GM19395 (cell line): ENCODE measurements around the gene PAH.

Experiments used
- ATAC-seq: cut with Tn5 transposase; IDR thresholded peaks from one replicate; pipeline ENCODE4 v1.9.1; 2021; ENCODE audit warnings: mild to moderate bottlenecking, moderate library complexity; ENCODE audit not compliant: unreplicated experiment

PAH gene

GRCh38 chr12:102917026-102917787, at the start of gene PAH:
TSS of gene PAH (minus strand) at chr12:102917244. CDS start at chr12:102917130, 114 bp downstream.
- ATAC-seq = peak; percentile 68

GRCh38 chr12:102966200-102966863, 49.3 kb upstream of the PAH start:
- ATAC-seq = no peak

- no peak for ATAC-seq
These were observed 48.5 kb upstream of the PAH start for GRCh38 chr12:102965281-102966155.

- ATAC-seq = no peak
These were observed 47.8 kb upstream of the PAH start for GRCh38 chr12:102964872-102965271.

GRCh38 chr12:102963796-102964195, 46.8 kb upstream of the PAH start:
- no peak for ATAC-seq

GRCh38 chr12:102962986-102963385, 45.9 kb upstream of the PAH start:
- no peak for ATAC-seq

GRCh38 chr12:102962532-102962931, 45.5 kb upstream of the PAH start:
- no peak for ATAC-seq

GRCh38 chr12:102961466-102961855, 44.4 kb upstream of the PAH start:
- no peak for ATAC-seq

- no peak for ATAC-seq
These were observed 43.9 kb upstream of the PAH start for GRCh38 chr12:102960766-102961465.

GRCh38 chr12:102959391-102959790, 42.3 kb upstream of the PAH start:
- no peak for ATAC-seq

GRCh38 chr12:102958830-102959176, 41.8 kb upstream of the PAH start:
- no peak for ATAC-seq

GRCh38 chr12:102958073-102958829, 41.2 kb upstream of the PAH start:
- ATAC-seq = peak; percentile 52

GRCh38 chr12:102957339-102958050, 40.5 kb upstream of the PAH start, which contains the start of gene ASCL1:
TSS of gene ASCL1 (plus strand) at chr12:102957674. CDS start at chr12:102958245, 571 bp downstream.
- peak; percentile 49 for ATAC-seq

GRCh38 chr12:102956738-102957327, 39.8 kb upstream of the PAH start:
- ATAC-seq = no peak

GRCh38 chr12:102955926-102956737, 39.1 kb upstream of the PAH start:
- no peak for ATAC-seq

GRCh38 chr12:102954134-102954533, 37.1 kb upstream of the PAH start:
- ATAC-seq = no peak

GRCh38 chr12:102953221-102953620, 36.2 kb upstream of the PAH start:
- ATAC-seq = no peak

- ATAC-seq = no peak
These were observed 34.8 kb upstream of the PAH start for GRCh38 chr12:102951841-102952240.
